ENCODE data around the gene GNGT2.

GNGT2 gene

GRCh38 chr17:49210158-49211029 is at the start of gene GNGT2, which contains the start of gene ABI3:
Gene GNGT2, minus strand, starts transcription at chr17:49210574. Its CDS starts 3,152 bp downstream, at chr17:49207422.
Gene ABI3, plus strand, starts transcription at chr17:49210707. Its CDS starts 18 bp downstream, at chr17:49210725.
- DNase-seq (ENCODE audit: low spot score) = no peak

- DNase-seq (ENCODE audit: low spot score) = peak; percentile 49
Observed at GRCh38 chr17:49259663-49260010, 49.3 kb upstream of the GNGT2 start.

DNA sequence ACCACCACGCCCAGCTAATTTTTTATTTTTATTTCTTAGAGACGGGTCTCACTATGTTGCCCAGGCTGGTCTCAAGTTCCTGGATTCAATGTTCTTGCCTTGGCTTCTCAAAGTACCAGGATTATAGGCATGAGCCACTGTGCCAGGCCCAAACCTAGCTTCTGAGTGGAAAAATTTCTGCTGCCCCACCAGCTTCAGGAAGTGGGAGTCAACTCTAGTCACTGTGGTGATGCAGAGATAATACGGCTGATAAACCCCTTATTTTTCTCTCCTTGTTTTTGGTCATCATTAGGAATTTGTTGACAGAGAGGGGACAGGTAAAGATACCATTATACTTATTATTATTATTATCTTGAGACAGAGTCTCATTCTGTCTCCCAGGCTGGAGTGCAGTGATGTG is 48.0 kb upstream of the GNGT2 start:
- DNase-seq (ENCODE audit: low spot score) = no peak

GRCh38 chr17:49255125-49255524 is 44.8 kb upstream of the GNGT2 start:
- no peak for DNase-seq (ENCODE audit: low spot score)

DNA sequence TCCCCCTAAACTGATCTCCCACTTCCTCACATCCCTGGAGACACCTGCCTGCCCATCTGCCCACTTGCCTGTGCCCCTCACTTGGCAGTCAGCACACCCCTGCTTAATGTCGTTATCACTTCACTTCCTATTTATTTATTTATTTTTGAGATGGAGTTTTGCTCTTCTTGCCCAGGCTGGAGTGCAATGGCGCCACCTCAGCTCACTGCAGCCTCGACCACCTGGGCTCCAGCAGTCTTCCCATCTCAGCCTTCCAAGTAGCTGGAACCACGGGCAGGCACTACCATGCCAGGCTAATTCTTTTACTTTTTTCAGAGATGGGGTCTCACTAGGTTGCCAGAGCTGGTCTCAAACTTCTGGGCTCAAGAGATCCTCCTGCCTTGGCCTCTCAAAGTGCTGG is 43.7 kb upstream of the GNGT2 start:
- no peak for DNase-seq (ENCODE audit: low spot score)

GRCh38 chr17:49252148-49252695 is 41.8 kb upstream of the GNGT2 start:
- DNase-seq (ENCODE audit: low spot score) = no peak

- DNase-seq (ENCODE audit: low spot score) = no peak
Observed at GRCh38 chr17:49249890-49250522, 39.6 kb upstream of the GNGT2 start.

- no peak for DNase-seq (ENCODE audit: low spot score)
Observed at GRCh38 chr17:49249292-49249794, 39.0 kb upstream of the GNGT2 start.

- no peak for DNase-seq (ENCODE audit: low spot score)
Observed at GRCh38 chr17:49247944-49248343, 37.6 kb upstream of the GNGT2 start.

- no peak for DNase-seq (ENCODE audit: low spot score)
Observed at GRCh38 chr17:49244839-49245238, 34.5 kb upstream of the GNGT2 start.

- no peak for DNase-seq (ENCODE audit: low spot score)
Observed at GRCh38 chr17:49242813-49243212, 32.4 kb upstream of the GNGT2 start.

DNA sequence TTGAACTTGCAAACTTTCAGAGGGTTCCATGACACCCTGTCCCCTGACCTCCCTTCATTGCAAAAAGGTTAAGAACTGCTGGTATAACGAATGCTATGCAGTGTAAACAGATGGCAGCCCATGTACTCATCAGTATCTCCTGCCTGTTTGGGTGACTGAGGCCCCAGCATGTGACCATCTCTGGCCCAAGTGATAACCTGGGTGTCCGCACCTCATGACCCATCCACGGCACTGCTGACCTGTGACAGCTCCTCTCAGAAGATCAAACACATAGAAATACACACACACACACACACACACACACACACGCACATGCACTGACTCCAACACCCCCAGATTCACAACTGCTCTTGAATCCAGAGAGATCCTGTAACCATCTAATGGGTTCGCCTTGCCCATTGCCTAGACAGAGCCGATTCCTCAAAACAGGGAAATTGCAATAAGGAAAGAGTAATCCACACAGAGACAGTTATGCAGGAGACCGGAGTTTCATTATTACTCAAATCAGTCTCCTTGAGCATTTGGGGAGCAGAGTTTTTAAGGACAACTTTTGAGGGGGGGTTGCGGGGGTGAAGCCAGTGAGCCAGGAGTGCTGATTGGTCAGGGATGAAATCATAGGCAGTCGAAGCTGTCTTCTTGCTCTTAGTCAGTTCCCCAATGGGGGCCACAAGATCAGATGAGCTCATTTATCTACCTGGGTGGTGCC is 31.5 kb upstream of the GNGT2 start:
- DNase-seq (ENCODE audit: low spot score) = no peak

DNA sequence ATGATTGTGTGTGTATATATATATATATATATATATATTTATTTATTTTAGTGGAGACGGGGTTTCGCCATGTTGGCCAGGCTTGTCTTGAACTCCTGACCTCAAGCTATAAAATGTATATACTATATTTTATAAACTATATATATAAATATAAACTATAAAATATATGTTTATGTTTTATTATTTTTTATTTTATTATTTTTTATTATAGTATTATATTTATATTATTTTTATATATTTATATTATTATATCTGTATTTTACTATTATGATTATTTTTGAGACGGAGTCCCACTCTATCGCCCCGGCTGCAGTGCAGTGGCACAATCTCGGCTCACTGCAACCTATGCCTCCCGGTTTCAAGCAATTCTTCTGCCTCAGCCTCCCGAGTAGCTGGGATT is 30.7 kb upstream of the GNGT2 start:
- no peak for DNase-seq (ENCODE audit: low spot score)

DNA sequence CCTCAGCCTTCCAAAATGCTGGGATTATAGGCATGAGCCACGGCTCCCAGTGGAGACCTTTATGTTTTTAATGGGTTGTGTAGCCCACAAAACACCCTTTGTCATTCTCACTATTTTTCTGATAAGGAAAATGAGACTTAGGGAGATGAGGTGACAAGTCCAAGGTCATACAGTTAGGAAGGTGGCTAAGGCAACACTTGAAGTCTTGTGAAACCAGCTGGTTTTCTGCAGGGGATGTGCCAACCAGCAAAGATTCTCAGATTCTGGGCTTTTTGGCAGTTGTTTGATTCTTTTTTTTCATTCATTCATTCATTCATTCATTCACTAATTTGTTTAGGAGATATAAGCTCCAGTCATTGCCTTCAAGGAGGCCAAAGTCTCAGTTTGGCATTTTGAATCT is 30.2 kb upstream of the GNGT2 start:
- no peak for DNase-seq (ENCODE audit: low spot score)

DNA sequence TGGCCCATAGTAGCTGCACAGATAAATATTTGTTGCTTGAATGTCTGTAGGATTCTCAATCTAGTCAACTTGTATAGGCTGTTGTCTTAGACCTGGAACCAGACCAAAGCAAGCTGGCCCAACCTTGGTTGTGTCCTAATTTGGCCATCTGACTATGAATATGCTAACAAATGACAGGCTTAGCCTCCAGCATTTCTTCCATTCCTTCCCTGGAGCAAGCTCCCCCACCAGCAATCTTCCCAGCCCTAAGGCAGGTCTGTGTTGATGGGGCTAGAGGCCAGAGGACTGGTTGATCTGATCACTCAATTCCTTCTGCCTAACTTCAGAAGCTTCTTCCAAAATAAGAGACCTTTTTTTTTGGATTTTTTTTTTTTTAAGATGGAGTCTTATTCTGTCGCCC is 29.6 kb upstream of the GNGT2 start:
- no peak for DNase-seq (ENCODE audit: low spot score)

GRCh38 chr17:49235896-49236295 is 25.5 kb upstream of the GNGT2 start:
- DNase-seq (ENCODE audit: low spot score) = no peak

GRCh38 chr17:49234509-49235080 is 24.2 kb upstream of the GNGT2 start:
- DNase-seq (ENCODE audit: low spot score) = no peak

DNA sequence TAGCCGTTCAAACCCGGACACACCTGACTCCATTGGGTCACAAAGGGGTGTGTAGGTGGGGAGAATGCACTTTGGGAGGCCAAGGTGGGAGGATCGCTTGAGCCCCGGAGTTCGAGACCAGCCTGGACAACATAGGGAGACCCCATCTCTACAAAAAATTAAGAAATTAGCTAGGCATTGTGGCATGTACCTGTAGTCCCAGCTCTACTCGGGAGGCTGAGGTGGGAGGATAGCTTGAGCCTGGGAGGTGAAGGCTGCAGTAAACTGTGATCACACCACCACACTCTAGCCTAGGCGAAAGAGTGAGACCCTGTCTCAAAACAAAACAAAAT is 21.2 kb upstream of the GNGT2 start:
- no peak for DNase-seq (ENCODE audit: low spot score)

- DNase-seq (ENCODE audit: low spot score) = peak; percentile 99
Observed at GRCh38 chr17:49230636-49231562, 20.5 kb upstream of the GNGT2 start, which contains the start of gene PHOSPHO1. Gene PHOSPHO1, minus strand, starts transcription at chr17:49230787. Its CDS starts 4,096 bp downstream, at chr17:49226691.

- DNase-seq (ENCODE audit: low spot score) = no peak
Observed at GRCh38 chr17:49229805-49230600, 19.6 kb upstream of the GNGT2 start.

Data from HuH-7 (cell line).